Esophagus muscularis mucosa (tissue), 4 donors: ENCODE data around the gene NRROS. TPM values are rescaled to one million over a fixed set of nuclear protein-coding genes. Genes with fewer than 3 reads are reported as not detected.
"Not testable (repeated sequence)": the region's sequence is repeated elsewhere in the genome, so short reads cannot be mapped to it uniquely, and the experiment has no call there.

Experiments
- DNase-seq: peaks from one replicate; pipeline ENCODE4 v3.0.0-alpha.2; 2017; ENCODE audit errors: extremely low spot score
- H3K27ac ChIP-seq, 4 donors: fragments of 200-600 bp; sonication (generic); replicated peaks in 1 of 4; 1 replicate in 3 of 4; 2 replicates in 1 of 4; pipeline ENCODE4 v1.5.1; 2016 to 2019; ENCODE audit warnings: mild to moderate bottlenecking in 1 of 4
- H3K27me3 ChIP-seq, 4 donors: fragments of 200-600 bp; sonication (generic); one replicate each; pipeline versions ENCODE4 v1.5.1 to v1.6.0; 2016 to 2019
- H3K36me3 ChIP-seq, 4 donors: fragments of 200-600 bp; sonication (generic); one replicate each; pipeline ENCODE4 v1.5.1; 2016 to 2019
- H3K4me1 ChIP-seq, 4 donors: fragments of 200-600 bp; sonication (generic); one replicate each; pipeline ENCODE4 v1.5.1; 2016 to 2019
- H3K4me3 ChIP-seq, 4 donors: fragments of 200-600 bp; sonication (generic); 1 replicate in 2 of 4; 2 replicates in 2 of 4; pipeline ENCODE4 v1.5.1; 2016 to 2019; ENCODE audit warnings: mild to moderate bottlenecking in 4 of 4, moderate library complexity in 1 of 4
- H3K9me3 ChIP-seq, 4 donors: fragments of 200-600 bp; sonication (generic); 1 replicate in 3 of 4; 2 replicates in 1 of 4; pipeline ENCODE4 v1.5.1; 2016 to 2019
- CTCF ChIP-seq, 3 experiments: fragments of 200-600 bp in 2 of 3; fragments of 450-650 bp in 1 of 3; sonication (generic) in 2 of 3; IDR thresholded peaks; one replicate each; pipeline ENCODE4 v1.5.1; 2017 to 2019; ENCODE audit warnings: antibody characterized with exemption in 3 of 3, mild to moderate bottlenecking in 2 of 3, moderate library complexity in 1 of 3
- EP300 ChIP-seq: sonication (generic); formaldehyde crosslinking; IDR thresholded peaks from one replicate; pipeline ENCODE4 v1.6.1; 2017; ENCODE audit warnings: antibody characterized with exemption
- POLR2A ChIP-seq: fragments of 450-650 bp; IDR thresholded peaks from one replicate; pipeline ENCODE4 v1.6.1; 2017; ENCODE audit warnings: antibody characterized with exemption, moderate library complexity, mild to moderate bottlenecking, low read depth
- POLR2AphosphoS5 ChIP-seq, 2 donors: sonication (generic); formaldehyde crosslinking; IDR thresholded peaks; one replicate each; pipeline ENCODE4 v1.6.1; 2017; ENCODE audit warnings: antibody characterized with exemption in 2 of 2
- WGBS: methylation state at CpG from one replicate; pipeline ENCODE4 v1.1.5; 2018; 5-methylcytosine and 5-hydroxymethylcytosine counted together
- intact Hi-C: fragments of 100-400 bp; cut with DNase I; formaldehyde crosslinking; loops from one replicate; pipeline ENCODE4 v1.15.1; 2023
- total RNA-seq, 4 donors: library from RNA; depleted of rRNA; stranded (reverse); fragments of >200 nt; gene quantifications; one replicate each; pipeline versions ENCODE4 v1.1.0 to v1.2.1, GENCODE V29; 2016

NRROS gene
- total RNA-seq, 4 donors from 2014 or later, result 6.2 to 8.5 (median 7.3) TPM

GRCh38 chr3:196634829-196635228 is 4.7 kb upstream of the NRROS start:
- Histone ChIP-seq H3K9me3 (no peaks in the 10 kb centered on the region), H3K27ac (peak overlapping the region in 1 of 4 donors; percentile 27), H3K4me3 (no peak overlapping the region), H3K4me1 (peaks cover 28 to 44% (median 43%) of the 10 kb centered on the region in 4 donors), H3K27me3 (no peaks in the 10 kb centered on the region), H3K36me3 (no peaks in the 10 kb centered on the region)
- no peak for DNase-seq
- WGBS, result 82% methylated on average over 7 of the region's 7 CpGs
- intact Hi-C loops, result no loop called here
- TF ChIP-seq EP300, result no peak
- TF ChIP-seq POLR2AphosphoS5 (IDR thresholded peaks at IDR 0.05), result no peak
- TF ChIP-seq POLR2A, result no peak
- TF ChIP-seq CTCF (IDR thresholded peaks at IDR 0.05), result no peak

- H3K27ac ChIP-seq, result no peak overlapping the region
- H3K9me3 ChIP-seq, result no peaks in the 10 kb centered on the region
- H3K4me3 ChIP-seq, result no peak overlapping the region
- DNase-seq, result no peak
- no peaks in the 10 kb centered on the region for H3K36me3 ChIP-seq
- no peak for TF ChIP-seq POLR2AphosphoS5 (IDR thresholded peaks at IDR 0.05)
- TF ChIP-seq POLR2A, result no peak
- TF ChIP-seq CTCF (IDR thresholded peaks at IDR 0.05), result no peak
- H3K4me1 ChIP-seq, result peaks cover 28 to 54% (median 47%) of the 10 kb centered on the region in 4 donors
- WGBS, result 78% methylated on average over 16 of the region's 20 CpGs
- no peaks in the 10 kb centered on the region for H3K27me3 ChIP-seq
- intact Hi-C loops, result no loop called here
Observed at GRCh38 chr3:196636369-196637349, 2.8 kb upstream of the NRROS start.

- peaks cover 20 to 50% (median 40%) of the 10 kb centered on the region in 4 donors for H3K4me1 ChIP-seq
- H3K27ac ChIP-seq, intact Hi-C loops: not testable (repeated sequence)
Observed at GRCh38 chr3:196637941-196638340, 1.6 kb upstream of the NRROS start.

GRCh38 chr3:196638861-196639482 is 522 bp upstream of the NRROS start:
- H3K4me3 ChIP-seq, result peak overlapping the region; percentile 59 to 81 (median 62)
- no peaks in the 10 kb centered on the region for H3K27me3 ChIP-seq
- H3K27ac ChIP-seq, result peak overlapping the region; percentile 77 to 84 (median 80)
- TF ChIP-seq POLR2AphosphoS5 (IDR thresholded peaks at IDR 0.05) (no peak), EP300 (no peak)
- DNase-seq, result no peak
- H3K9me3 ChIP-seq, result no peaks in the 10 kb centered on the region
- peaks cover 12 to 39% (median 30%) of the 10 kb centered on the region in 4 donors for H3K4me1 ChIP-seq
- peaks cover 0 to 4% (median 0%) of the 10 kb centered on the region in 4 donors for H3K36me3 ChIP-seq
- 20% methylated on average over 15 of the region's 19 CpGs for WGBS
- intact Hi-C loops, result no loop called here

More at GRCh38 chr3:196637941-196638340, 1.6 kb upstream of the NRROS start:
- 94% methylated on average over 4 of the region's 4 CpGs for WGBS
- not testable (repeated sequence) for H3K27me3 ChIP-seq, H3K4me3 ChIP-seq, H3K9me3 ChIP-seq, H3K36me3 ChIP-seq, DNase-seq

GRCh38 chr3:196640297-196641018 is 964 bp downstream of the NRROS start:
- Histone ChIP-seq H3K4me1 (peaks cover 12 to 35% (median 27%) of the 10 kb centered on the region in 4 donors), H3K4me3 (peak overlapping the region; percentile 59 to 81 (median 62)), H3K27me3 (no peaks in the 10 kb centered on the region), H3K36me3 (peaks cover 0 to 4% (median 0%) of the 10 kb centered on the region in 4 donors), H3K27ac (peak overlapping the region; percentile 77 to 84 (median 80)), H3K9me3 (no peaks in the 10 kb centered on the region)
- TF ChIP-seq CTCF (IDR thresholded peaks at IDR 0.05) (no peak), POLR2A (no peak), EP300 (no peak), POLR2AphosphoS5 (IDR thresholded peaks at IDR 0.05) (no peak)
- intact Hi-C loops, result no loop called here
- WGBS, result 56% methylated on average over 7 of the region's 24 CpGs
- no peak for DNase-seq
